NCI-H460 (cell line): ENCODE measurements around the gene COMMD1. TPM values are rescaled to one million over a fixed set of nuclear protein-coding genes. Genes with fewer than 3 reads are reported as not detected.
"Not testable (repeated sequence)": the region's sequence is repeated elsewhere in the genome, so short reads cannot be mapped to it uniquely, and the experiment has no call there.

Experiments
- DNase-seq: peaks from one replicate; pipeline ENCODE4 v3.0.0-alpha.2; 2016; ENCODE audit warnings: low read depth; ENCODE audit errors: extremely low read depth
- total RNA-seq: library from RNA; depleted of rRNA; stranded (reverse); fragments of >200 nt; shearing (Covaris generic); gene quantifications from 2 replicates; pipeline ENCODE4 v1.2.3, GENCODE V29; 2014

Gene COMMD1
- total RNA-seq, 1 experiment from 2014 or later: 26.9 TPM

GRCh38 chr2:61922714-61923113 is 17.2 kb downstream of the COMMD1 start:
- DNase-seq: no peak

DNA sequence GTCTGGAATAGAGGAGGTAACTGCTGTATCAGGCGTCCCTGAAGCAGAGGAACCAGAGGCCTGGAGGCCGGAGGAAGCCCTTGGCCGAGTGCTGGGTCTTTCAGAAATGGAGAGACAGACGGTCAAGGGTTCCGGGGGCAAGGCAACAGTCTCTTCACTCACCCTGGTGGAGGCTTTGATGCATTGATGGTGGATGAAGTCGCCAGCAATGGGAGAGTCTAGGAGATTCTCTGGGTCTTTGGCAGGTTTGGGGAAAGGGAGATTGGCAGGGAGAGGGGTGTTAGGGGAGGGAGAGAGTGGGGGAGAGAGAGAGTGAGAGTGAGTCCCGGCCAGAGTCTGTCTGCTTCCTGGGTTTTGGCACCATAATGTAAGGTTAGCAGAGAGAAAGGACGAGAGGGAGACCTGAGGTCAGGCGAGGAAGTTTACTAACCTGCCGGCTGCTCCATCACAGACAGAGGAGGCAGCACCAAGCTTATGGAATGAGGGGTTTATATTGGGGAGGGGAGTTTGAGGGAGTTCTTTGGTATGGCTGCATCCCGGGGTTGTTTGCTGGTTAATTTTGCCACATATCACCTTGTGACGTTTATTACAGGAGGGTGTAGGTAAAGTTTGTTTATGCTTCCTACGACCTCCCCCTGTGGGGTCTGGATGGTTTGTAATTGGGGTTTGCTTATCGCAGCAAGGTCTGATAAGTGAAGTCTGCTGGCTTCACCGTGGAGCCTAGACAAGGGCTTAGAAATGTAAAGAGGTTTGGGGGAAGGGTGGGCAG is 19.6 kb downstream of the COMMD1 start:
- no peak for DNase-seq

DNA sequence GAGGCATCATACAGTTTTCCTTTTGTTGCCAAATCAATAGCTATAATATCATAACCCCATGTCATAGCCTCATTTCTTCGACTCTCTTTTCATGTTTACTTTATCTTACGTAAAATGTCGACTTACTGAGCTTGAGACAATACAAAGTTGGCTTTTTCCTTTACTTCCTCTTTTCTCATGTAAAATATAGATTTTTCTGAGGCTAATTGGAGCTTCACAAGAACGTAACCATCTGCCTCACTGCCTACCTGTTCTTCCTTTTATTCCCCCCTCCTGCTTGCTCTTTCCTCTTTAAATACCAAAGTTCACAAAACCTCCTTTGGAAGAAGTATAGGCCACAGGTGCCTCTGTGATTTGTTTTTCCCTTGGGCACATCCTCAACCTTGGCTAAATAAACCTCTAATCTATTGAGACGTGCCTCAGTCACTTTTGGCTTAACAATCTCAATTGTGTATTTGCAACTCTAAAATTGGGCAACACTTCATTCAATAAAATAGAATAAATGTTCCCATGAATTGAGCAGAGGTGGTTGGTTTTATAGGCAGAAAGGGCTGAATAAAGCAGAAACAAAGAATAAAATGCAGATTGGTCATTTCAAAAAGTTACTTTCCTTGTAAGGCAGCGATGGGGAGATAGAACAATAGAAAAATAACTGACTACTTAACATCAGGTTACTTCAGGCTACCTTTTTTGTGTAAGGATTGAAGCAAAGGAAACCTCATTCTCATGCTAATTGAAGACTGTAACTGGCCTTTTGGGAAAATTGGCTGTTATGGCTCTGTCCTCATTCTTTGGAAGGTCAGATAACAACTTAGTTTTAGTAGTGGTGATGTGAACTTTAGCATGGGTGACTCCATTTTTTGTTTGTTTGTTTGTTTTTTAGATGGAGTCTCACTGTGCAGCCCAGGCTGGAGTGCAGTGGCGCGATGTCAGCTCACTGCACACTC is 21.3 kb downstream of the COMMD1 start:
- DNase-seq: no peak

- DNase-seq: no peak
Observed at GRCh38 chr2:61928826-61929461, 23.5 kb downstream of the COMMD1 start.

GRCh38 chr2:61937098-61937497 is 31.6 kb downstream of the COMMD1 start:
- no peak for DNase-seq

GRCh38 chr2:61937886-61938285 is 32.4 kb downstream of the COMMD1 start:
- no peak for DNase-seq

GRCh38 chr2:61938511-61938910 is 33.0 kb downstream of the COMMD1 start:
- no peak for DNase-seq

DNA sequence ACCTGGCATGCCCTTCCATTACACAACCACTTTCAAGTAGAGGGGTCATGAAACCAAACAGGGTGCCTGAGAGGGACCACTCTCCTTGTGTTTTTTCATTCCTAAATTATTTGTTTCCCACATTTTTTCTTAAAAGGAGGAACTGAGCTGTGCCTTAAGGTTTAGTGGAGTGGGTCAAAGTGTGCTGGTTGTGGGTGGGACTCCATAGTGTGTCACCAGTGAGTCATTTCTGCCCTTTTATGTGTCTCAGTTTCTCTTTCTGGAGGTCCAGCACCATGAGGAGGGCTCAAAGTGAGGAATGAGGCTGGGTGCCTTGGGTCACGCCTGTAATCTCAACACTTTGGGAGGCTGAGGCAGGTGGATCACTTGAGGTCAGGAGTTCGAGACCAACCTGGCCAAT is 37.8 kb downstream of the COMMD1 start:
- no peak for DNase-seq

- no peak for DNase-seq
Observed at GRCh38 chr2:61946666-61947065, 41.2 kb downstream of the COMMD1 start.

- no peak for DNase-seq
Observed at GRCh38 chr2:61948661-61949457, 43.4 kb downstream of the COMMD1 start.

GRCh38 chr2:61949458-61949713 is 43.9 kb downstream of the COMMD1 start:
- DNase-seq: no peak

DNA sequence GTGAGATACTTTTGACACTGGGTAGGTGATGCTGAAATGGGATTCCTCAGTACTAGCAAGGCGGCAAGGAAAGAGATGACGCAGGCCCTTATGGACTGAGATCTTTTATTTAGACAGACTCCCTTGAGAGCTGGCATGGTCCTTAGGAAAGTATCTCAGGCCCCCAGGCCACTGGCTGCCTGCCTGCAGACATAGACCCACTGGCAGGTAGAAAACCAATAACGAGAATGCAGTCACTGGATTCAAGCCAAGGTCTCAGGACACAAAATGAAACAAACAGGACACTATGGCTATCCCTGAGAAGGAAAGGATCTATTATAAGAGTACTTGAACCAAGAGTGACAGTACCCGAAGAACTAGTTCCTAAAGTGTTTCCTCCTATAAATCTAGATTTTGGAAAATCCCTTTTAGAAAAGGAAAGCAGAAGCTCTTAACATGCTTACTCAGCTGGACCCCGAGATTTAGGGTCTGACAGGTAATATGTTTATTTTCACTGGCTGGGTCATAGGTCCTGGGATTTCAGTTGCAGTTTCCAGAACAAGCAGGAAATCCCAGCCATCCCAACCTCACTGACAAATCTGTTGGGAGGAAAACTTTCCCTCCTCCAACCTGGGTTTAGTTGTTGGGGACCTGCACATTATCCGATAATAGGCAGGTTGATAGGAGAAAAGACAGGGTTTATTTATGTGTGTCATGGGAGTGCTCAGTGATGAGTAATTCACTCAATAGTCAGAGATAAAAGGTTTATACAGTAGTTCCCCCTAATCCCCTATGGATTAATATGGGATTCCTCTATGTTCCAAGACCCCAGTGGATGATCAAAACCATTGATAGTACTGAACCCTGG is 44.5 kb downstream of the COMMD1 start:
- DNase-seq: no peak

GRCh38 chr2:61950571-61951315 is 45.3 kb downstream of the COMMD1 start:
- DNase-seq: no peak

DNA sequence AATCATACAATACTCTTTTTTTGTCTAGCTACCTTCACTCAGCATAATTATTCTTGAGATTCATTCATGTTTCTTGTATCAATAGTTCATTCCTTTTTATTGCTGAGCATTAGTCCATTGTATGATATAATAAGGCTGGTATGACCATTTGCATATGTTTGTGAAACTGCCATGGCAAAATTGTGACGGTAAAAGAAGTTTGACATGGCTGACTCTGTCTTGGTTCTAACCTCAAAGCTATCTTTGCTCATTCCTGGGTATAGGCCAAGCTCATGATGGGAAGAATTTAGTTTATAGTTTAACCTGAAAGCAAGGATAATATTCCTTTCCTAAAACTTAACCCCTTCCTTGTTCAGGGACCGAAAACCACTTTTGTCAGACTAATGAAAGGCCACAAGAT is 46.4 kb downstream of the COMMD1 start:
- DNase-seq: no peak

GRCh38 chr2:61952288-61952687 is 46.8 kb downstream of the COMMD1 start:
- no peak for DNase-seq

- DNase-seq: not testable (repeated sequence)
Observed at GRCh38 chr2:61954856-61955255, 49.4 kb downstream of the COMMD1 start.

- no peak for DNase-seq
Observed at GRCh38 chr2:61959381-61960293, 54.2 kb downstream of the COMMD1 start.
